ENCODE measurements around the gene CLCF1. TPM values are rescaled to one million over a fixed set of nuclear protein-coding genes. Genes with fewer than 3 reads are reported as not detected.

Gene CLCF1
- total RNA-seq, 2 experiments from 2014 or later: 0.39 to 0.45 TPM

DNA sequence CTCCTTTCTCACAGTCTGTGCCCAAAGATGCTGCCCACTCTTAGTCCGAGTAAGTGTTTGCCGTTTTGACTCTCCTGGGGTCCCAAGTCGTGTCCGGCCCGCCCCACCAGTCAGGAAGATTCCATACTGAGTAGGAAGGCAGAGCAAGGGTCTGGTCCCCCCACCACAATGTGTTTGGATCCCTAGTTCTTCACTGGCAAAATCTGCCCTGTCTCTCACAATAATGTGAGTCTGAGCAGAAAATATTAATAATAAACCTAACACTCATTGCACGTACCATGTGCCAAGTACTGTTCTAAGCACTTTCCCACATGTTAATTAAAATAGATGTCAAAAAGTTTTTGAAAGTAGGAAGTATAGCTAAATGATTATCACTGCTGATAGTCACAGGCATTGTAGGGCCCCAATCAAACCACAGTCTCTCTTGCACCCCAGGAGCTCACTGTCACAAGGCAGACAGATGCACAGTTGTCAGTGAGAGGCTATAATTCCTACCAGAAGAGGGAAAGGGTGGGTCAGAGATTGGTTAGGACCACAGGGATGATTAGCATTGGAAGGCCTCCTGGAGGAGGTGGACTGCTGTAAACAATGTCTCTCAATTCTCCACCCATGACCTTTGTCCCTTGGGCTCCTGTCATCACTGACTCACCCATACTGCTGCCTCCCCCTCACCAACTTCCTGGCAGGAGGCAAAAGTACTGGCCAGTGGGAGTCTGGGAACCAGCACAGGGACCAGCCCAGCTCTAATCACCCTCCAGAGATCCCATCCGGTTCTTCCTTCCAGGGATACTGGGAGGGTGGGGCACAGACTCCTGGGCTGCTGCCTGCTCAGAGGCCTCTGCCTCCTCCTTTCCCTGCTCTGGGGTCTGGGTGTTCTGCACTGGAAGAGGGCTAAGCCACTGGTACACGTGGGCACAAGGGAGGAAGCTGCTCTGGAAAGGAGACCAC lies 19.0 kb downstream of the CLCF1 start:
- no peaks in the 10 kb centered on the region for H3K36me3 Mint-ChIP-seq
- ChIA-PET POLR2A (interaction anchor here (0.5 to 2.2 kb wide), 9 partner anchors 8 to 114 kb away, joined by 3 to 14 read pairs (median 3); no protein-coding TSS in a partner anchor), CTCF (interaction anchor here (0.7 to 16.1 kb wide), 8 partner anchors 9 to 132 kb away, joined by 3 to 995 read pairs (median 18); partner anchors contain the start of genes CLCF1 and PPP1CA)
- no peaks in the 10 kb centered on the region for H3K27me3 Mint-ChIP-seq
- H3K27ac Mint-ChIP-seq: peak overlapping the region; percentile 96
- peaks cover 40% of the 10 kb centered on the region for H3K4me1 Mint-ChIP-seq (ENCODE audit: low read depth)
- peak; percentile 61 for DNase-seq
- H3K9me3 Mint-ChIP-seq: no peaks in the 10 kb centered on the region
- intact Hi-C loops (cut with micrococcal nuclease): loop anchor here (10.0 kb wide), 1 partner anchor 400 kb away; the partner anchor contains the start of gene PC
- H3K4me3 Mint-ChIP-seq: peak overlapping the region; percentile 93

DNA sequence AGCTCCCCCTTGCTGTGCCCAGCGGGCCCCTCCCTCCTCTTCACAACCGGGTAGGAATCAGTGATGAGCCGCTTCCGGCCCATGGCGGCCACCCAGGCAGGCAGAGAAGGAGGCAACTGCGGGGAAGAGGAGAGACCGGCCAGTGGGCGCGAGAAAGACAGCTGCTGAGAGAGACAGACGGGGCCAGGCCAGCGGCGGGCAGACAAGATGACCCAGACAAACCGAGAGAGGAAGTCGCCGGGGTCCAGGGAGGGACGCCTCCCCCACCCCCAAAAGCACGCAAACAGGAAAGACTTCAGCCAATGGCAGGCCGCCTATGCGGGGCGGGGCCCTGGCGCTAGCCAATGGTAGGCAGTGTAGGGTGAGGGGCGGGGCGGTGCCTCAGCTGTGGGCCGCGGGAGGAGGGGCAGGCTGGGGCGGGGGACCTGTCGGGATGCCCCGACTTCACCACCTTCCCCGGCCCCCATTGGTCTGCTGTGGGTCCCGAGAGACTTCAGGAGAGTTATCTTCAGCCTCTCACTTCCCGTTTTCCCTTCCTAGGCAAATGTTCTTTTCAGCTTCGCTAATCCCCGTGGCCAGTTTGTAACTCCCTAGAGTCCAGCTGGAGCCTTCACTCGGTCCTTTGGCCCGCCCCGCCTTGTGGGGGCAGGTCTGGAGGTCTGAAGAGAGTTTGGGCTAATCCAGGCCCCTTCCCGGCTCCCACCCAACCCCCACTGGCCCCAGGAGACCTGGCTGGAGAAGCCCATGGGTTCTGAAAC lies 19.9 kb downstream of the CLCF1 start, which contains the start of gene POLD4:
TSS of gene POLD4 (minus strand) at position 230 of the 758 bp plus-strand sequence. CDS start at position 83, 147 bp downstream.
- intact Hi-C loops (cut with micrococcal nuclease): loop anchor here (1.0 to 10.0 kb wide), 5 partner anchors 37 to 399 kb away; partner anchors contain the start of gene PC
- H3K27me3 Mint-ChIP-seq: no peaks in the 10 kb centered on the region
- peak within 1 kb of the TSS; percentile 93 for H3K4me3 Mint-ChIP-seq
- H3K27ac Mint-ChIP-seq: peak within 1 kb of the TSS; percentile 98
- no peaks in the 10 kb centered on the region for H3K9me3 Mint-ChIP-seq
- DNase-seq: peak; percentile 98
- POLR2A ChIA-PET: interaction anchor here (0.5 to 2.2 kb wide), 16 partner anchors 9 to 276 kb away, joined by 3 to 14 read pairs (median 4); partner anchors contain the start of gene NUDT8
- peaks cover 44% of the 10 kb centered on the region for H3K4me1 Mint-ChIP-seq (ENCODE audit: low read depth)
- CTCF ChIA-PET: interaction anchor here (0.6 to 16.1 kb wide), 11 partner anchors 8 to 272 kb away, joined by 3 to 995 read pairs (median 10); partner anchors contain the start of genes CLCF1 and PPP1CA
- H3K36me3 Mint-ChIP-seq: no peaks in the 10 kb centered on the region

DNA sequence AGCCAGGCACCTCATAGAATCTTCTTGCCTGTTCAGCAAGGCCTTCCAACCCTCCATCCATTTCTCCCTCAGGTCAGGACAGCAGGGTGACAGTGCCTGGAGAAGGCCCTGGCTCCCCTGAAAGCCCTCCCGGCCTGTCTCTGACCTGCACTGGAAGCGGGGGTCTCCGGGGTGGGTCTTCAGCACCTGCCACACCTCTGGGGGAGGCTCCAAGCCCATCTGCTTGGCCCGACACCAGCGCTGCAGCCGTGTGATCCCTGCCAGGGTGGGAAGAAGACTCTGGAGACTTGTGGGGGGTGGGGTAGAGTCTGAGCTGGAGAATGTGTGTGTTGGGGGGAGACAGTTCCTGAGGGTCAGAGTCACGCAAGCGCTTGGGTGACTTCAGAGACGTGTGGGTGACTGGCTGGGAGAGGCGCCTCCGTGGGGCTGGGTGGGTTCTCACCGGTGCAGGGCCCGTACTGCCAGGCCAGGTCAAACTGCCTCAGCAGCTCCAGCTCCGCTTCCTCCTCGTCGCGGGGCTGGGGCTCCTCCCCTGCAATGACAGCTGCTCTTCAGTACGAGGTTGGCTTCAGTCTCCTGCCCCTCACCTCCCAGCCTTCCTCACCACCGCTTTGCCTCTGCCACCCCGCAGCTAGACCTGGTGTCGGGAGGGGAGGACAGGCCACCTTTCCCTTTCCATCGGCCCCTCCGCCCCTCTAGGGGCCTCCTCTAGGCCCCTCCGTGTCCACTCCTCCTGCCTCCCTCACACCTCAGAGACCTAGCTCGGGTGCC lies 20.7 kb downstream of the CLCF1 start:
- no peak for DNase-seq
- peaks cover 52% of the 10 kb centered on the region for H3K4me1 Mint-ChIP-seq (ENCODE audit: low read depth)
- H3K4me3 Mint-ChIP-seq: peak overlapping the region; percentile 93
- no peaks in the 10 kb centered on the region for H3K27me3 Mint-ChIP-seq
- ChIA-PET CTCF (interaction anchor here (0.6 to 16.1 kb wide), 14 partner anchors 9 to 272 kb away, joined by 3 to 995 read pairs (median 8); partner anchors contain the start of genes AIP, CLCF1 and PPP1CA), POLR2A (interaction anchor here (0.7 to 2.2 kb wide), 11 partner anchors 9 to 277 kb away, joined by 3 to 14 read pairs (median 4); partner anchors contain the start of gene NUDT8)
- intact Hi-C loops (cut with micrococcal nuclease): loop anchor here (1.0 to 10.0 kb wide), 5 partner anchors 36 to 398 kb away; partner anchors contain the start of gene PC
- no peaks in the 10 kb centered on the region for H3K36me3 Mint-ChIP-seq
- H3K9me3 Mint-ChIP-seq: no peaks in the 10 kb centered on the region
- peak overlapping the region; percentile 98 for H3K27ac Mint-ChIP-seq

DNA sequence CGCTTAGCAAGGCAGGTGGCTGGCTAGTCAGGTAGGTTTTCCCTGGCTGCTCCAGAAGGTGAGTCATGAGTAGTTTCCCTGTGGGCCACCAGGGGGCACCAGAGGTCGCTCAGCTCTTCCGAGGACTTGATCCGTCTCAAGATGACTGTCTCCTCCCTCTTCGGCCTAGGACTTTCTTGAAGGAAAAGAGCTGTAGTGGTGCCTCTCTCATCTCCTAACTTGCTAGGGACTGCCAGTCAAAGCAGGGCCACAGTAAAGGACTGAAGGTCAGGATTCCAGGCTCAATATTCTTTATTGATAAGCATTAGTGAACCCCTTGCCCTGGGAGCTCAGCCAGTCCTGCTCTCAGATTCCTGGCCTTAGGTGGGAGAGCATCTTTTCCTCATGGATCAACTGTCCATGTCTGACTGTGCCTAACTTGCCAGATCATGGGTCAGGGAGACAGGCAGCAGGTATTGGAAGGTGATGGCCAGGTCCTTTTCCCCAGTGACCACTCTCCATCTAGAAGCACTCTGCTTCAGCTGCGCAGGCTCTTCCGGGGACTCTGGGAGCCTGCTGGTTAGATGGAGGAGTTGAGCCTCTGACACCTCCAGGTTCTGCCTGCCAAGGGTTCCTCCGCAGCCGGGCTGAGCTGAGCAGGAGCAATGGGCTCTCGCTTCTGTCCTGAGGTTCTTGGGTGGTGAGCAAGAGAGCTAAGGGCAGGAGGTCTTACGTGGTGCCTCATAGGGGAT lies 22.0 kb downstream of the CLCF1 start:
- Mint-ChIP-seq H3K27me3 (no peaks in the 10 kb centered on the region), H3K4me1 (ENCODE audit: low read depth) (peaks cover 51% of the 10 kb centered on the region), H3K9me3 (no peaks in the 10 kb centered on the region), H3K27ac (peak overlapping the region; percentile 76), H3K36me3 (no peaks in the 10 kb centered on the region), H3K4me3 (peak overlapping the region; percentile 55)
- ChIA-PET CTCF (interaction anchor here (0.7 to 16.1 kb wide), 43 partner anchors 9 to 303 kb away, joined by 3 to 995 read pairs (median 5); partner anchors contain the start of genes AIP, CLCF1, PPP1CA and RAD9A), POLR2A (interaction anchor here (0.8 to 1.3 kb wide), 2 partner anchors 31 to 117 kb away, joined by 3 read pairs; no protein-coding TSS in a partner anchor)
- intact Hi-C loops (cut with micrococcal nuclease): loop anchor here (1.0 to 10.0 kb wide), 3 partner anchors 31 to 397 kb away; partner anchors contain the start of gene PC
- DNase-seq: peak; percentile 74

DNA sequence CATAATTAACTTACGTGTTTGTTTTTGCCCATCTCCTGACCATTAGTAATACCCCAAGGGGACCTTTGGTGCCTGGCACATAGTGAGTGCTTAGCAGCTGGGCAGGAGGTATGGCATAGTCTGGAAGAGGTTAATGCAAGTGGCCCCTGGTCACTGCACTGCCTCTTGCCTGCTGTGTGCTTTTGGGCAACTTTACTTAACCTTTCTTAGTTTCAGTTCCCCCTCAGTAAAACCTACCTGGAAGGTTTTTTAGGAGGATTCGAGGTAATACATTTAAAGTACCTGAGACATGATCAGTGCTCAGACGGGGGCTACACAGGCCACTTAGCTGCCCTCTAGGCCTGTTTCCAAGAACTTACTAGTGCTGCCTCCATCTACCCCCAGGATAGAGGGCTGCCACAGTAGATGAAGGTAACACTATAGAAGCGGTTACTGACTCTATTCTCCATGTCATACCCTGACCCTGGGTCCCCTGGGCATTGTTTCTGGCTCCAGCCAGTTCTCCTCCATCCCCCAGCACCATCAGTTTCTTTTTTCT lies 23.4 kb downstream of the CLCF1 start:
- Mint-ChIP-seq H3K27me3 (no peaks in the 10 kb centered on the region), H3K36me3 (no peaks in the 10 kb centered on the region), H3K4me3 (no peak overlapping the region), H3K27ac (no peak overlapping the region), H3K4me1 (ENCODE audit: low read depth) (peaks cover 60% of the 10 kb centered on the region), H3K9me3 (no peaks in the 10 kb centered on the region)
- intact Hi-C loops (cut with micrococcal nuclease): loop anchor here (10.0 kb wide), 1 partner anchor 395 kb away; the partner anchor contains the start of gene PC
- DNase-seq: no peak
- ChIA-PET POLR2A (no interaction called here), CTCF (interaction anchor here (1.0 to 16.1 kb wide), 10 partner anchors 9 to 87 kb away, joined by 3 to 995 read pairs (median 18); partner anchors contain the start of genes CLCF1 and RAD9A)

DNA sequence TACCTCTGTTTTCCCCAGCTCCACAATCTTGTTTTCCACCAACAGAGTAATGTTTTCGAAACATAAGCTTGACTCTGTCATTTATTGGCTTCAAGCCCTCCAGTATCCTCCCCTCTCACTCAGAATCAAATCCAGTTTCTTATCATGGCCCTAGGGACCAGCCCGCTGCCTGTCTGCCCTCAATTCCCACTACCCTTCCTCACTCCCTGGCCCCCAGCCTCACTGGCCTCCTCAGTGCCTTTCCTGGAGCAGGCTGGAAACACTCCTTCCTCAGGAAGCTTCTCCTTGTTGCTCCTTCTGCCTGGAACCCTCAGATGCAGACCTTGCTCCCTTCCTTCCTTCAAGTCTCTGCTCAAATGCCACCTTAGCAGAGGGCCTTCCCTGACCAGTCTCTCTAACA lies 23.9 kb downstream of the CLCF1 start:
- Mint-ChIP-seq H3K27me3 (no peaks in the 10 kb centered on the region), H3K4me3 (no peak overlapping the region), H3K9me3 (no peaks in the 10 kb centered on the region), H3K4me1 (ENCODE audit: low read depth) (peaks cover 60% of the 10 kb centered on the region), H3K27ac (no peak overlapping the region), H3K36me3 (no peaks in the 10 kb centered on the region)
- no peak for DNase-seq
- intact Hi-C loops (cut with micrococcal nuclease): no loop called here
- ChIA-PET CTCF (interaction anchor here (1.0 to 16.1 kb wide), 3 partner anchors 9 to 30 kb away, joined by 3 to 995 read pairs (median 40); partner anchors contain the start of gene CLCF1), POLR2A (interaction anchor here (0.8 kb wide), 1 partner anchor 109 kb away, joined by 3 read pairs; no protein-coding TSS in a partner anchor)

DNA sequence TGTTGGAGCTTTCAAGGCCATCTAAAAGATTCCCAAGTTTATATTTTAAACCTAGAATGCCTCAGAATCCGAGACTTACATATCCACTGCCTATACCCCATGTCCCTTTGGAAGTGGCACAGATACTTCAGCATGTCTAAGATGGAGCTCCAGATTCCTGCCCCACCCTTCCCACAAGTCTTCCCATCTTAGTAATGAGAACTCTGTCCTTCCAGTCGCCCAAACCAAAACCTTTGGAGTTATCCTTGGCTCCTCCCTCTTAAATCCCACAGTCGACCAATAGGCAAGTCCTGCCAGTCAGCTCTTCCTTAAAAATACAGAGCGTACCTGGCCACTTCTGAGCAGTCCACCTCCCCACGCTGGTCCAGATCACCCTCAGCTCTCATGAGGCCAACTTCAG lies 24.4 kb downstream of the CLCF1 start:
- no peak for DNase-seq
- H3K36me3 Mint-ChIP-seq: no peaks in the 10 kb centered on the region
- ChIA-PET POLR2A (interaction anchor here (0.8 kb wide), 1 partner anchor 109 kb away, joined by 3 read pairs; no protein-coding TSS in a partner anchor), CTCF (interaction anchor here (1.0 to 16.1 kb wide), 3 partner anchors 8 to 30 kb away, joined by 3 to 995 read pairs (median 40); partner anchors contain the start of gene CLCF1)
- peaks cover 59% of the 10 kb centered on the region for H3K4me1 Mint-ChIP-seq (ENCODE audit: low read depth)
- intact Hi-C loops (cut with micrococcal nuclease): no loop called here
- no peaks in the 10 kb centered on the region for H3K9me3 Mint-ChIP-seq
- H3K27ac Mint-ChIP-seq: no peak overlapping the region
- H3K27me3 Mint-ChIP-seq: no peaks in the 10 kb centered on the region
- no peak overlapping the region for H3K4me3 Mint-ChIP-seq

DNA sequence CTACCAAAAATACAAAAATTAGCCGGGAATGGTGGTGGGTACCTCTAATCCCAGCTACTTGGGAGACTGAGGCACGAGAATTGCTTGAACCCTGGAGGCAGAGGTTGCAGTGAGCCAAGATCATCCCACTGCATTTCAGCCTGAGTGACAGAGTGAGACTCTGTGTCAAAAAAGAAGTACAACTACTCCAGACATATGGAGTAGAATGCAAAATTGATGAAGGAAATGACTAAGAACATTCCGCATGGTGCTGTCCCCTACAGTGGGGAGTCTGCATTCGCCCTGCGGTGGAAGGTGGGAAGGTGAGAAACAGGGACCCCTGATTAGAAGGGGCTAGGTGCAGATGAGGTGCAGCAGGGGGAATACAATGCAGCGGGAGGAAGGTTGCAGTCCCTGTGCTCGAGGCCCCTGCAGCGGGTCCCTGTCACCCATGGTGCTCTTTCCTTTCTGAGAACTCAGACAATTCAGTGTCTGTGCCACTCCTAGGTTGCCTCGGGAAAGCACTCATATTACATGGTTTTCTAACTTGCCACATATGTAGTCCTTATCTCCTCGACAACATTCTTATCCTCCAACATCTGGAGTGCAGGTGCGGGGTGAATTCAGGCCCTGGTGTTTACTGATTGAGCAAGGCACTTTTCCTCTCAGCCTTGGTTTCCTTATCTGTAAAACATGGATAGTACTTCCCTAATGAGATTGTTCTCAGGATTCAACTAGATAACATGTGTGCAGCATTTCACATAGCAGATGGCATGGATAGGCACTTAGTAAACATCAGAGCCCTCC lies 25.2 kb downstream of the CLCF1 start:
- H3K36me3 Mint-ChIP-seq: no peaks in the 10 kb centered on the region
- CTCF ChIA-PET: interaction anchor here (1.8 to 16.1 kb wide), 5 partner anchors 22 to 43 kb away, joined by 6 to 995 read pairs (median 20); partner anchors contain the start of genes CLCF1 and RAD9A
- no peaks in the 10 kb centered on the region for H3K27me3 Mint-ChIP-seq
- no peak overlapping the region for H3K4me3 Mint-ChIP-seq
- H3K27ac Mint-ChIP-seq: no peak overlapping the region
- intact Hi-C loops (cut with micrococcal nuclease): no loop called here
- H3K9me3 Mint-ChIP-seq: no peaks in the 10 kb centered on the region
- DNase-seq: no peak
- POLR2A ChIA-PET: interaction anchor here (0.6 kb wide), 1 partner anchor 65 kb away, joined by 4 read pairs; no protein-coding TSS in a partner anchor
- peaks cover 57% of the 10 kb centered on the region for H3K4me1 Mint-ChIP-seq (ENCODE audit: low read depth)

Measured in activated CD4-positive, alpha-beta memory T cell treated with anti-CD3 and anti-CD28 coated beads for 36 hours (primary cell).